ENCODE measurements around the gene STAT6.

DNA sequence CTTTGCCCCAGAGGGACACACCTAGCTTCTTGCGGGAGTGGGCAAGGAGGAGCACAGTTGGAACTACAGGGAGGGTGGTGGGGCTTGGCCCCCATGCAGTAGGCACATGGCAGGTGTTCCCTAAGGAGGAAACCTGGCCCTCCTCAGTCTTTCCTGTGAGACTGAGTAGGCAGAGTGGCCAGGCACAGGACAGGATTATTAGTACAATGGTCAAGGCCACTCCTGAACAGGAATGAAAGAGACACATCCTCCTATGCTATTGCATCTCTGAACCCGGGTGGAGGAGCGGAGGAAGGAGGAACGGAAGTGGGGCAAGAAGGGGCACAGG lies 62.1 kb downstream of the STAT6 start:
- TF ChIP-seq, protein P1, sequence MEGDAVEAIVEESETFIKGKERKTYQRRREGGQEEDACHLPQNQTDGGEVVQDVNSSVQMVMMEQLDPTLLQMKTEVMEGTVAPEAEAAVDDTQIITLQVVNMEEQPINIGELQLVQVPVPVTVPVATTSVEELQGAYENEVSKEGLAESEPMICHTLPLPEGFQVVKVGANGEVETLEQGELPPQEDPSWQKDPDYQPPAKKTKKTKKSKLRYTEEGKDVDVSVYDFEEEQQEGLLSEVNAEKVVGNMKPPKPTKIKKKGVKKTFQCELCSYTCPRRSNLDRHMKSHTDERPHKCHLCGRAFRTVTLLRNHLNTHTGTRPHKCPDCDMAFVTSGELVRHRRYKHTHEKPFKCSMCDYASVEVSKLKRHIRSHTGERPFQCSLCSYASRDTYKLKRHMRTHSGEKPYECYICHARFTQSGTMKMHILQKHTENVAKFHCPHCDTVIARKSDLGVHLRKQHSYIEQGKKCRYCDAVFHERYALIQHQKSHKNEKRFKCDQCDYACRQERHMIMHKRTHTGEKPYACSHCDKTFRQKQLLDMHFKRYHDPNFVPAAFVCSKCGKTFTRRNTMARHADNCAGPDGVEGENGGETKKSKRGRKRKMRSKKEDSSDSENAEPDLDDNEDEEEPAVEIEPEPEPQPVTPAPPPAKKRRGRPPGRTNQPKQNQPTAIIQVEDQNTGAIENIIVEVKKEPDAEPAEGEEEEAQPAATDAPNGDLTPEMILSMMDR (IDR thresholded peaks at IDR 0.05) = no peak
- TF ChIP-seq POLR2A (IDR thresholded peaks at IDR 0.05) = no peak
